Osteocyte (in vitro differentiated cells): ENCODE data around the gene HARBI1. TPM values are rescaled to one million over a fixed set of nuclear protein-coding genes. Genes with fewer than 3 reads are reported as not detected.

Source experiments
- DNase-seq: peaks from one replicate; pipeline ENCODE4 v3.0.0; 2021; ENCODE audit warnings: mixed read lengths; ENCODE audit not compliant: unreplicated experiment; ENCODE audit errors: extremely low spot score
- H3K27ac Mint-ChIP-seq: one replicate; pipeline ENCODE4 v1.8.0; 2021; ENCODE audit warnings: mild to moderate bottlenecking, mixed read lengths; ENCODE audit not compliant: unreplicated experiment
- H3K27me3 Mint-ChIP-seq: one replicate; pipeline ENCODE4 v1.8.0; 2021; ENCODE audit warnings: mixed read lengths; ENCODE audit not compliant: unreplicated experiment
- H3K36me3 Mint-ChIP-seq: one replicate; pipeline ENCODE4 v1.8.0; 2021; ENCODE audit warnings: mixed read lengths; ENCODE audit not compliant: unreplicated experiment
- H3K4me1 Mint-ChIP-seq: one replicate; pipeline ENCODE4 v1.8.0; 2021; ENCODE audit warnings: mixed read lengths; ENCODE audit not compliant: unreplicated experiment
- H3K4me3 Mint-ChIP-seq: one replicate; pipeline ENCODE4 v1.8.0; 2021; ENCODE audit warnings: mild to moderate bottlenecking, moderate library complexity, mixed read lengths; ENCODE audit not compliant: unreplicated experiment
- H3K9me3 Mint-ChIP-seq: one replicate; pipeline ENCODE4 v1.8.0; 2021; ENCODE audit warnings: mixed read lengths; ENCODE audit not compliant: unreplicated experiment
- total RNA-seq: library from RNA; stranded (reverse); gene quantifications from 2 replicates; pipeline ENCODE4 v1.2.1, GENCODE V29; 2021
- TF ChIP-seq, protein P1 (sequence below): fragments of 200-600 bp; sonication (generic); IDR thresholded peaks from 2 replicates; pipeline ENCODE4 v1.5.0; 2021; ENCODE audit warnings: antibody characterized with exemption, mild to moderate bottlenecking, moderate library complexity

HARBI1 gene
- total RNA-seq, 1 donor from 2014 or later, result 6.7 TPM

DNA sequence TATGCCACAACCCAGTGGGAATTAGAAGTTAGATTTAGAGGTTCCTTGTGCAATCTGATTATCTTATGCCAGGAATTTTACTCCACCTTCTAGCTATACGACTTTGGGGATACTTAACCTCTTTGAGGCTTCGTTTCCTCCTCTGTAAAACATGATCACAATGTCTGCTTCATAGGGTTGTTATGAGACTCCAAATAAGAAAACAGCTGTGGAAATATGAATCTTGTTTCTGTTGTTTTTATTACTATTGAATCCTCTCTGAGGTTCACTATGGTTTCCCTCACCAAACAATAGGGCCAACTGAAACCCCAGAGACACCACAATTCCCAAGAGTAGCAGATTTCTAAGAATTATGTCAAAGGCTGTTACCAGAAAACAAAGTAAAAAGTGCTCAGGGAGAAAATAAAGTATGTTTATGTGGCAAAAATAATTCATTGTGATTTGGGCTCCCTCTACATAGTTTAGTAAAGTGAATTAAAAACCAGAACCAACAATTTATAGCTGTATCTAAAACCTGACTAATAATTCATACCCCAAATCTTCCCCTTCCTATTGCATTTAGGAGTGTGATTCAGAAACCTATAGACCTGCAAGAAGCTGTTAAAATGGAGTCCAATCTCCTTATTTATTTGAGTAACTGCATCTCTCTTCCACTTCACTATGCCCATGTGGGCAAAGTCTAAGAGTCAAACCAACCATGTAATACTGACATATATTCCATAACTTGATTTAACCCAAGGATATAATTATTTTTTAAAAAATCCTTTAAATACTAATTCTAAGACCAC lies 61.6 kb downstream of the HARBI1 start:
- Mint-ChIP-seq H3K9me3 (no peaks in the 10 kb centered on the region), H3K27ac (peak overlapping the region; percentile 69), H3K4me3 (no peak overlapping the region), H3K27me3 (no peaks in the 10 kb centered on the region), H3K4me1 (peaks cover 37% of the 10 kb centered on the region), H3K36me3 (no peaks in the 10 kb centered on the region)
- DNase-seq, result no peak
- TF ChIP-seq, protein P1, sequence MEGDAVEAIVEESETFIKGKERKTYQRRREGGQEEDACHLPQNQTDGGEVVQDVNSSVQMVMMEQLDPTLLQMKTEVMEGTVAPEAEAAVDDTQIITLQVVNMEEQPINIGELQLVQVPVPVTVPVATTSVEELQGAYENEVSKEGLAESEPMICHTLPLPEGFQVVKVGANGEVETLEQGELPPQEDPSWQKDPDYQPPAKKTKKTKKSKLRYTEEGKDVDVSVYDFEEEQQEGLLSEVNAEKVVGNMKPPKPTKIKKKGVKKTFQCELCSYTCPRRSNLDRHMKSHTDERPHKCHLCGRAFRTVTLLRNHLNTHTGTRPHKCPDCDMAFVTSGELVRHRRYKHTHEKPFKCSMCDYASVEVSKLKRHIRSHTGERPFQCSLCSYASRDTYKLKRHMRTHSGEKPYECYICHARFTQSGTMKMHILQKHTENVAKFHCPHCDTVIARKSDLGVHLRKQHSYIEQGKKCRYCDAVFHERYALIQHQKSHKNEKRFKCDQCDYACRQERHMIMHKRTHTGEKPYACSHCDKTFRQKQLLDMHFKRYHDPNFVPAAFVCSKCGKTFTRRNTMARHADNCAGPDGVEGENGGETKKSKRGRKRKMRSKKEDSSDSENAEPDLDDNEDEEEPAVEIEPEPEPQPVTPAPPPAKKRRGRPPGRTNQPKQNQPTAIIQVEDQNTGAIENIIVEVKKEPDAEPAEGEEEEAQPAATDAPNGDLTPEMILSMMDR, result no peak

DNA sequence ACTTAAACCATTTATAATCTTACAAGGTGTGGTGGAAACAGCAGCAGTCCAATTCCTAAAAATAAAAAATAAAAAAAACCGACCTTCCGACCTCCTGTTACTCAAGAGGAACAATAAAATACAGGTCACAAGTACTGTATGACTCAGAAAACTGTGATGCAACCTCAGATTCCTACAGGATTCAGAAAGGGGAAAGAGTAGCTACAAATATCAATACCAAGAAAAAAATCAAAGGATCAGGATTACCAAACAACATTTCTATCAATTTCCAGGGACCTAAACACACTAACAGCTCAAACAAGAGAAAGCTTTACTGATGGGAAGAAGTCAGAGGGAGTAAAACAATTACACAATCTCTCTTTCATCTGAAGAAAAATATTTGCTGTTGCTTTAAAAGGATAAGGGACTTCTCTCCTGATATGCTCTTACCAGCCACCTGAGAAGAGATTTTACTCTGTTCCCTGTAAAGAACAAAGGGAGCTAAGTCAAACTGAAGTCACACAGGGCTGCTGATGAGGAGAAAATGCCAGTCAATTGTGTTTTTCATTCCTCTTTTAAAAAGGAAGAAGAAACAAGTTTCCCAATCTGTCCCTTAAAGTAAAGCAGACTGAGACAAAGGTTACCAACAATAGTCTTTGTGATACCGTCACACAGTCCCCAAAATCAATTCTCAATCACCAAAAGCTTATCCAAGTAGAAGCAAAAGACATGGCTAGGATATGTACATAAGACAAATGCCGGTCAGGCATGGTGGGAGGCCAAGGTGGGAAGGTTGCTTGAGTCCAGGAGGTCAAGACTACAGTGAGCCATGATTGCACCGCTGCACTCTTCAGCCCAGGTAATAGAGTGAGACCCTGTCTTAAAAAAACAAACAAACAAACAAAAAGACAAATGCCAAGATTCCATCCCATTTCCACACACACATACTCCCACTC lies 62.5 kb downstream of the HARBI1 start:
- peaks cover 33% of the 10 kb centered on the region for H3K4me1 Mint-ChIP-seq
- H3K27me3 Mint-ChIP-seq, result no peaks in the 10 kb centered on the region
- no peaks in the 10 kb centered on the region for H3K36me3 Mint-ChIP-seq
- no peak overlapping the region for H3K4me3 Mint-ChIP-seq
- DNase-seq, result no peak
- peak overlapping the region; percentile 69 for H3K27ac Mint-ChIP-seq
- TF ChIP-seq, protein P1, result no peak
- H3K9me3 Mint-ChIP-seq, result no peaks in the 10 kb centered on the region

DNA sequence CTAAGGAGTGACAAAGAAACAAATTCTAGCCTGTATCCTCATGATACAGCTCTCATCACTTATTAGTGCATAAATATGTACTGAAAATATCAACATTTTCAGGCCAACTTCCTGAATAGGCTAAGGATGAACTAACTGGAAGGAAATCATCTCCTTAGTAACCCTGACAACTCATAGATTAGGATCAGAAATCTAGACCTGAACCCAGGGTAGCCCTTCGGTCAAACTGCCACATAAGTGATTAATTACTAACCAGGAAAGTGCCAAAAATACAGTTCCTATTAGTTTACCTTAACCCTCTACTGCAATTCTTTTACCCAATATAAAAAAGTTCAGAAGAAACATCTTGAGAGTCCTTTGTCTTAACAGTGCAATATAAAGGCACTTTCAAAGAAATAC lies 63.2 kb downstream of the HARBI1 start:
- peaks cover 33% of the 10 kb centered on the region for H3K4me1 Mint-ChIP-seq
- H3K4me3 Mint-ChIP-seq, result no peak overlapping the region
- TF ChIP-seq, protein P1, result no peak
- no peaks in the 10 kb centered on the region for H3K9me3 Mint-ChIP-seq
- no peaks in the 10 kb centered on the region for H3K27me3 Mint-ChIP-seq
- H3K27ac Mint-ChIP-seq, result peak overlapping the region; percentile 69
- no peaks in the 10 kb centered on the region for H3K36me3 Mint-ChIP-seq
- no peak for DNase-seq

Other genes with a start within 250 kb of the HARBI1 start
- gene MDK, start 235.6 kb downstream of the HARBI1 start, total RNA-seq, result 163 and 171 TPM in 2 replicates
- 0.21 TPM in 1 of 2 replicates, not detected in the other for gene CHRM4, start 225.5 kb downstream of the HARBI1 start, total RNA-seq
- 32.1 and 37.7 TPM in 2 replicates for gene AMBRA1, start 23.2 kb downstream of the HARBI1 start, total RNA-seq
- 87.2 and 88.6 TPM in 2 replicates for gene ATG13, start 326 bp upstream of the HARBI1 start, total RNA-seq
- 97.2 and 98.1 TPM in 2 replicates for gene ARHGAP1, start 83.4 kb upstream of the HARBI1 start, total RNA-seq
- gene ZNF408, start 83.8 kb upstream of the HARBI1 start, total RNA-seq, result 11.2 and 14.5 TPM in 2 replicates
- 0.19 TPM in 1 of 2 replicates, not detected in the other for gene F2, start 102.0 kb upstream of the HARBI1 start, total RNA-seq
- 101 and 113 TPM in 2 replicates for gene CKAP5, start 229.1 kb upstream of the HARBI1 start, total RNA-seq